Measurements from ENCODE around the gene CEPT1. TPM values are rescaled to one million over a fixed set of nuclear protein-coding genes. Genes with fewer than 3 reads are reported as not detected.
A peak's percentile ranks its signal among the peaks of the same experiment; 100 is the strongest.

Gene CEPT1
- total and polyA plus RNA-seq, 4 donors = 13.2 to 41.3 (median 19.1) TPM

DNA sequence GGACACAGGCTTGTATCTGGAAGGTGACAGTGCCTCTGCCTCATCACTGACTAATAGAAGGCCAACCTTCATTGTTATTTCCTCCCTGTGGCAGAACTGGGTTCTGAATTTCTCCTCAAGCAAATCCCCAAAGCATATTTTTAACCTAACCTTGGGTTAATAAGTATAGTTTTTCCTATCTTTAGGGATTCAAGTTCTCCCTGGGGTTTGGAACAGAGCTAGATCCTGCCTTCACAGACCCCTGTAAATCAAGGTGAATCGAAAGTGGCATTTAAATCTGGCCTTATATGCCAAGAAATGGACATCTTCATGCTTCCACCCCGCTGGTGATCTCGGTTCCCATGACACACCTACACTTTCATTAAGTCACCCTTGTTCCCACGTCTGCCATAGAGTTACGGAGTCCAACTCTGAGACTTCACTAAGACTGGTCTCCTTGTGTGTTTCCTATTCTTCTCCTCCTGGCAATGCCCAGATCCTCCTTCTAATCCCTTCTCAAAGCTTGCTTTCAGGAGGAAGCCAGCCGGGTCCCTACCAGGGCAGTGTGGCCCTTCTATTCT lies 83.2 kb downstream of the CEPT1 start:
- no peak overlapping the region for H3K4me3 ChIP-seq (ENCODE audit: low read length in 2 of 2)
- 79 to 82% methylated on average over 6 of the region's 6 CpGs for WGBS, 2 donors
- intact Hi-C loops (cut with DNase I) = loop anchor here (2.0 to 10.0 kb wide), 3 partner anchors 178 to 544 kb away; no protein-coding TSS in a partner anchor
- H3K9me3 ChIP-seq (ENCODE audit: control insufficient read depth, low read length) = no peaks in the 10 kb centered on the region
- no peaks in the 10 kb centered on the region for H3K4me1 ChIP-seq (ENCODE audit: control insufficient read depth in 1 of 2, insufficient read depth in 2 of 2, low read length in 2 of 2)
- ATAC-seq (ENCODE audit: low FRiP score) (no peak), DNase-seq (no peak)
- H3K36me3 ChIP-seq (ENCODE audit: control insufficient read depth in 1 of 2, insufficient read depth in 2 of 2, low read length in 1 of 2) = no peaks in the 10 kb centered on the region
- H3K27me3 ChIP-seq (ENCODE audit: control insufficient read depth in 1 of 2, insufficient read depth in 2 of 2, low read length in 1 of 2) = no peaks in the 10 kb centered on the region
- no peak overlapping the region for H3K27ac ChIP-seq (ENCODE audit: low read depth in 1 of 2, low read length in 2 of 2)

- DNase-seq (no peak), ATAC-seq (ENCODE audit: low FRiP score) (no peak)
- H3K27ac ChIP-seq (ENCODE audit: low read depth in 1 of 2, low read length in 2 of 2) = no peak overlapping the region
- H3K4me1 ChIP-seq (ENCODE audit: control insufficient read depth in 1 of 2, insufficient read depth in 2 of 2, low read length in 2 of 2) = no peaks in the 10 kb centered on the region
- no peaks in the 10 kb centered on the region for H3K27me3 ChIP-seq (ENCODE audit: control insufficient read depth in 1 of 2, insufficient read depth in 2 of 2, low read length in 1 of 2)
- H3K36me3 ChIP-seq (ENCODE audit: control insufficient read depth in 1 of 2, insufficient read depth in 2 of 2, low read length in 1 of 2) = no peaks in the 10 kb centered on the region
- intact Hi-C loops (cut with DNase I) = loop anchor here in 1 of 2 donors (10.0 kb wide), 1 partner anchor 540 kb away; no protein-coding TSS in a partner anchor
- no peaks in the 10 kb centered on the region for H3K9me3 ChIP-seq (ENCODE audit: control insufficient read depth, low read length)
- no peak overlapping the region for H3K4me3 ChIP-seq (ENCODE audit: low read length in 2 of 2)
Observed at GRCh38 chr1:111225091-111225490, 85.1 kb downstream of the CEPT1 start.

DNA sequence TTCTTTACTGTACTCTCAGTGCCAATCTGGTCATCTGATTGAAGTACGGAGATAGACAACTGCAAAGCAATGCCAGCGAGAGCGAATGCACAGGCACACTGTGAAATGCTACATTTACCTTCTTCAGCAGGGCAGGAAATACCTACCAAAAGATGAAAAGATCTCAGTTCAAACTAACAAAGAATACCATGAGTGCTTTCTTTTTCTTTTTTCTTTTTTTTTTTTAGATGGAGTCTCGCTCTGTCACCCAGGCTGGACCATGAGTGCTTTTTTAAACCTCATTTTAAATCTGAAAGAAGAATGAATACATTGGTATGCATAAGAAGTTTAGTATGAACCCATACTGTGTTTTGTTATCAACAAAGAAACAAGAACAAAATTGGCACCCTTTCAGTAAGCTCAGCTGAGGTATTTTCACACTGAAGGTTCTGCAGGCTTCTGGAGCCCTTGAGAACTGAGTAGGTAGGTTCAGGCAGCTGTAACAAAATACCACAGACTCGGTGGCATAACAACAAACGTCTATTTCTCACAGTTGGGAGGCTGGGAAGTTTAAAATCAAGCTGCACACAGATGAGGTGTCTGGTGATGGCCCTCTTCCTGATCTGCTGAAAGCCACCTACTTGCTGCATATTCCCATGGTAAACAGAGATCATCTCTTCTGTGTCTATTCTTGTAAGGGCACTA lies 85.8 kb downstream of the CEPT1 start:
- H3K4me3 ChIP-seq (ENCODE audit: low read length in 2 of 2) = no peak overlapping the region
- intact Hi-C loops (cut with DNase I) = loop anchor here in 1 of 2 donors (10.0 kb wide), 1 partner anchor 539 kb away; no protein-coding TSS in a partner anchor
- H3K4me1 ChIP-seq (ENCODE audit: control insufficient read depth in 1 of 2, insufficient read depth in 2 of 2, low read length in 2 of 2) = no peaks in the 10 kb centered on the region
- H3K27ac ChIP-seq (ENCODE audit: low read depth in 1 of 2, low read length in 2 of 2) = no peak overlapping the region
- WGBS, 2 donors = 61% methylated on average over 6 of the region's 6 CpGs
- H3K36me3 ChIP-seq (ENCODE audit: control insufficient read depth in 1 of 2, insufficient read depth in 2 of 2, low read length in 1 of 2) = no peaks in the 10 kb centered on the region
- DNase-seq (no peak), ATAC-seq (ENCODE audit: low FRiP score) (no peak)
- no peaks in the 10 kb centered on the region for H3K9me3 ChIP-seq (ENCODE audit: control insufficient read depth, low read length)
- no peaks in the 10 kb centered on the region for H3K27me3 ChIP-seq (ENCODE audit: control insufficient read depth in 1 of 2, insufficient read depth in 2 of 2, low read length in 1 of 2)

DNA sequence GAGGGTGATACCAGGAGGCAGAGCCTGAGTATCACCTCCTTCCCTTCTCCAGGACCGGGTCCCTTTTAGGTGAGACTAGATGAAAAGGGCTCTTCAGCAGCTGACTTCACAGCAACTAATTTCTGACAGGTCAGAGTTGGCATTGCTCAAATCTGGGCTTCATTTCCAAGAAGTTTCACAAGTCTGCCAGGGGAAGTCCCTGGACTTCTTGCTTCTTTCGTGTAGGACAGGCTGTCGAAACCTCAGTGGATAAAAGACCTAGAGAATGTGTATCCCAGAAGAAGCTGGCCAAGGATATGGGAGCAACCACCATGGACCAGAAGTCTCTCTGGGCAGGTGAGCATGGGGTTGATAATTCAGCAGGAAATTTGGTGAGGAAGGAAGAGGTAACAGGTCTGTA lies 87.4 kb downstream of the CEPT1 start, which contains the start of gene CHI3L2:
Gene CHI3L2, plus strand, starts transcription at position 280 of the 400 bp plus-strand sequence. Its CDS starts 17 bp downstream, at position 297.
- intact Hi-C loops (cut with DNase I) = loop anchor here in 1 of 2 donors (10.0 kb wide), 1 partner anchor 537 kb away; no protein-coding TSS in a partner anchor
- Histone ChIP-seq H3K4me3 (ENCODE audit: low read length in 2 of 2) (no peak within 1 kb of the TSS), H3K27me3 (ENCODE audit: control insufficient read depth in 1 of 2, insufficient read depth in 2 of 2, low read length in 1 of 2) (no peaks in the 10 kb centered on the region), H3K9me3 (ENCODE audit: control insufficient read depth, low read length) (no peaks in the 10 kb centered on the region), H3K36me3 (ENCODE audit: control insufficient read depth in 1 of 2, insufficient read depth in 2 of 2, low read length in 1 of 2) (no peaks in the 10 kb centered on the region), H3K4me1 (ENCODE audit: control insufficient read depth in 1 of 2, insufficient read depth in 2 of 2, low read length in 2 of 2) (no peaks in the 10 kb centered on the region), H3K27ac (ENCODE audit: low read depth in 1 of 2, low read length in 2 of 2) (no peak within 1 kb of the TSS)
- DNase-seq = no peak
- no peak for ATAC-seq (ENCODE audit: low FRiP score)
- 53 to 54% methylated on average over 3 of the region's 3 CpGs for WGBS, 2 donors

DNA sequence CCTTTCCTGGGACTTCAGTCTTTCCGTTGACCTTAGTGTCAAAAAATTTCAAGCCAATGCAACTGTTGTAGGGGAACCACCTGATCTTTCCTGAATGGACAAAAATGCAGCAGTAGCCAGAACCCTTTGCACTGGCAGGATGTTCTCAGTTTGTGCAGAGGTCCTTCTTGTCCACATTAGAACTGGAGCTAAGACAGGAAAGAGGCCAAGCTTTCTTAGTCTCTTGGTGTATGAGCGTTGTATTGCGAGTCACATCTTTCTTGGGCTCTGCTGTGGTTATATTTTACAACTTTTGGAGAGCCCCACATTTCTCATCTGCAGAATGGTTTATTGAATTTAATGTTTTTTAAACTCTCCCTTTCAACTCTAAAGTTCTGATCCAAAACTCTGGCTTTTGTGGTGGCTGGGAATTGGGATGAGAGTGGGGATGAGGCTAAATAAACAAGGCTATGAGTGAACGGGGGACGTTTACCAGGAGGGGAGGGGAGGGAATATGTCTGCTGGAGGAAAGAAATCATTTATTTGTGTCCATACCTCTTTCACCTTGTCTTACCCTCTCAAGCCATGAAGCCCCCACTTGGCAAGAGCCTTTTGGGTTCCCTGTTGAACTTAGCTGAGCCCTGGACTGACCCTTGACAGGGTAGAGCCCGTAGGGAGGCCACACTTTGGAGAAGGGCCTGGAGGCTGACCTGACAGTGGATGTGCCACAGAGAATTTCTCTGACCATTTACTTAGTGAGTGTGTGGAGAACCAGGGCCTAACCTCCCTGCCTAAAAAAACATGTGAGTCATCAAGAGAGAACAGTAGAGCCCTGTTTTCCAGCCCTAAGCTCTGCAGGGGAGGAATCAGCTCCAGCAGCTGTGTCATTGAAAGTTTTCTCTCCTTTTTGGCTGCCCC lies 88.1 kb downstream of the CEPT1 start:
- no peaks in the 10 kb centered on the region for H3K4me1 ChIP-seq (ENCODE audit: control insufficient read depth in 1 of 2, insufficient read depth in 2 of 2, low read length in 2 of 2)
- no peak overlapping the region for H3K27ac ChIP-seq (ENCODE audit: low read depth in 1 of 2, low read length in 2 of 2)
- intact Hi-C loops (cut with DNase I) = loop anchor here in 1 of 2 donors (10.0 kb wide), 1 partner anchor 537 kb away; no protein-coding TSS in a partner anchor
- DNase-seq = no peak
- WGBS, 2 donors = 53 to 54% methylated on average over 6 of the region's 6 CpGs
- no peaks in the 10 kb centered on the region for H3K9me3 ChIP-seq (ENCODE audit: control insufficient read depth, low read length)
- H3K4me3 ChIP-seq (ENCODE audit: low read length in 2 of 2) = no peak overlapping the region
- H3K36me3 ChIP-seq (ENCODE audit: control insufficient read depth in 1 of 2, insufficient read depth in 2 of 2, low read length in 1 of 2) = no peaks in the 10 kb centered on the region
- peak; percentile 91 for ATAC-seq (ENCODE audit: low FRiP score)
- H3K27me3 ChIP-seq (ENCODE audit: control insufficient read depth in 1 of 2, insufficient read depth in 2 of 2, low read length in 1 of 2) = no peaks in the 10 kb centered on the region

- DNase-seq = no peak
- no peak for ATAC-seq (ENCODE audit: low FRiP score)
- WGBS, 2 donors = 39 to 45% methylated on average over 2 of the region's 2 CpGs
- H3K9me3 ChIP-seq (ENCODE audit: control insufficient read depth, low read length) = no peaks in the 10 kb centered on the region
- no peak overlapping the region for H3K4me3 ChIP-seq (ENCODE audit: low read length in 2 of 2)
- intact Hi-C loops (cut with DNase I) = loop anchor here in 1 of 2 donors (10.0 kb wide), 1 partner anchor 536 kb away; no protein-coding TSS in a partner anchor
- no peak overlapping the region for H3K27ac ChIP-seq (ENCODE audit: low read depth in 1 of 2, low read length in 2 of 2)
- no peaks in the 10 kb centered on the region for H3K4me1 ChIP-seq (ENCODE audit: control insufficient read depth in 1 of 2, insufficient read depth in 2 of 2, low read length in 2 of 2)
- H3K27me3 ChIP-seq (ENCODE audit: control insufficient read depth in 1 of 2, insufficient read depth in 2 of 2, low read length in 1 of 2) = no peaks in the 10 kb centered on the region
- H3K36me3 ChIP-seq (ENCODE audit: control insufficient read depth in 1 of 2, insufficient read depth in 2 of 2, low read length in 1 of 2) = no peaks in the 10 kb centered on the region
Observed at GRCh38 chr1:111228748-111229126, 88.7 kb downstream of the CEPT1 start.

- DNase-seq (no peak), ATAC-seq (ENCODE audit: low FRiP score) (no peak)
- Histone ChIP-seq H3K9me3 (ENCODE audit: control insufficient read depth, low read length) (no peaks in the 10 kb centered on the region), H3K27me3 (ENCODE audit: control insufficient read depth in 1 of 2, insufficient read depth in 2 of 2, low read length in 1 of 2) (no peaks in the 10 kb centered on the region), H3K36me3 (ENCODE audit: control insufficient read depth in 1 of 2, insufficient read depth in 2 of 2, low read length in 1 of 2) (no peaks in the 10 kb centered on the region), H3K4me3 (ENCODE audit: low read length in 2 of 2) (no peak overlapping the region), H3K4me1 (ENCODE audit: control insufficient read depth in 1 of 2, insufficient read depth in 2 of 2, low read length in 2 of 2) (no peaks in the 10 kb centered on the region), H3K27ac (ENCODE audit: low read depth in 1 of 2, low read length in 2 of 2) (no peak overlapping the region)
- intact Hi-C loops (cut with DNase I) = no loop called here
- WGBS, 2 donors = 89 to 91% methylated on average over 3 of the region's 3 CpGs
Observed at GRCh38 chr1:111232134-111232533, 92.1 kb downstream of the CEPT1 start.

DNA sequence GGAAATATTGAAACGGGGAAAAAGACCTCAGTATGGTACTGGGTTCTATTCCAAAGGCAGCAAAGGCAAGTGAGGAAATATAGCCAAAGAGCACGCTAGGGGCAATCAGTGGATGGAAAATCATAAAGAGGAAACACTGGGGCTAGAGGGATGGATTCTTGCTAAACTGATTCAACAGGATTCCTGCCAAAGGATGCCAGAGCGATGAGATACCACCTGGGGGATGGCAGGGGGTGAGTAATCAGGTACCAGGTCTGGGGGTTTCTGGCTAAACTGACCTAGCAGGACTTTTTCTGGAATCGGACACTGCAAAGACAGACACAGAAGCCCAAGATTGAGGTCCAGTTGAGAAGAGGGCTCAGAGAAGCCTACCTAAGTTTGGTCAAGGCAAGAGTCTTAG lies 94.2 kb downstream of the CEPT1 start:
- no peak for DNase-seq
- ATAC-seq (ENCODE audit: low FRiP score) = no peak
- Histone ChIP-seq H3K36me3 (ENCODE audit: control insufficient read depth in 1 of 2, insufficient read depth in 2 of 2, low read length in 1 of 2) (no peaks in the 10 kb centered on the region), H3K27me3 (ENCODE audit: control insufficient read depth in 1 of 2, insufficient read depth in 2 of 2, low read length in 1 of 2) (no peaks in the 10 kb centered on the region), H3K27ac (ENCODE audit: low read depth in 1 of 2, low read length in 2 of 2) (no peak overlapping the region), H3K9me3 (ENCODE audit: control insufficient read depth, low read length) (no peaks in the 10 kb centered on the region), H3K4me1 (ENCODE audit: control insufficient read depth in 1 of 2, insufficient read depth in 2 of 2, low read length in 2 of 2) (no peaks in the 10 kb centered on the region), H3K4me3 (ENCODE audit: low read length in 2 of 2) (no peak overlapping the region)
- intact Hi-C loops (cut with DNase I) = no loop called here
- WGBS, 2 donors = 89 to 93% methylated on average over 4 of the region's 4 CpGs

All from aorta (tissue), 5 donors.